Subcutaneous adipose tissue (tissue), 4 donors: ENCODE measurements around the gene OCA2. TPM values are rescaled to one million over a fixed set of nuclear protein-coding genes. Genes with fewer than 3 reads are reported as not detected.

Experiments
- total RNA-seq, 4 donors: library from RNA; depleted of rRNA; stranded (reverse); fragments of >200 nt; gene quantifications; one replicate each; pipeline ENCODE4 v1.1.0, GENCODE V29; 2016
- TF ChIP-seq, protein P1 (sequence below): fragments of 450-650 bp; IDR thresholded peaks from one replicate; pipeline ENCODE4 v1.5.1; 2016; ENCODE audit warnings: low read depth, mild to moderate bottlenecking, control low read depth, antibody characterized with exemption, moderate library complexity

Gene OCA2
- total RNA-seq, 4 donors from 2014 or later: 1.1 TPM; not detected in 3

DNA sequence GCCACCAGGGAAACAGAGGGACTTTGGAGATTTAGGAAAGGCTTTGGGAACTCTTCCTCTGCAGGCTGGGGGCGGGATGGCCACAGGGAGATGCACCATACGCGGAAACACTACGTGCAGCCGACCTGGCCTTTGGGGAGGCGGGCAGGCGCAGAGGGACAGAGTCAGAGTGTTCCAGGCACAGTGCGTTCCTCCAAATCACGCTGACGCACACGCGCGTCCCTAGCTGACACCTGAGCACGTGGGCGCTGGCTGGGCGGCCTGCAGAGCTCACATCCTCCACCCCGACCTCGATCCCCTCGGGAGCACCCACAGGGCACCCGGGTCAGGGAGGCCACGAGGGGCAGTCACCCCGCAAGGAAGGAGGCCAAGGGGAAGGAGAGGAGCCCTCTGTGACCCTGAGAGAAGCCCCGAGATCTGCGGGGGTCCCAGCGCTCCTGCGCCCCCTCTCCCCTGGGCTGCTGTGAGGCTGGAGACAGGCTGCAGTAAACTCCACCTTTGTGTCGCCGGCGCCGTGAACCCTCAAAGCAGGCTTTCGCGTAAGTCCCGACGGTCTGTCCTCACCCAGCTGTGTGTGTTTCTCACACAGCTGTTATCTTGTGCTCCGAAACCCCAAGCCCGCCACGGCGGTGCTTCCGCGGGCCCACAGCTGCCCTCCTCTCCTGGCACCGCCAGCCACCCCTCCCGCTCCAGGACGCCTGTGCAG, 196.3 kb downstream of the OCA2 start:
- TF ChIP-seq, protein P1, sequence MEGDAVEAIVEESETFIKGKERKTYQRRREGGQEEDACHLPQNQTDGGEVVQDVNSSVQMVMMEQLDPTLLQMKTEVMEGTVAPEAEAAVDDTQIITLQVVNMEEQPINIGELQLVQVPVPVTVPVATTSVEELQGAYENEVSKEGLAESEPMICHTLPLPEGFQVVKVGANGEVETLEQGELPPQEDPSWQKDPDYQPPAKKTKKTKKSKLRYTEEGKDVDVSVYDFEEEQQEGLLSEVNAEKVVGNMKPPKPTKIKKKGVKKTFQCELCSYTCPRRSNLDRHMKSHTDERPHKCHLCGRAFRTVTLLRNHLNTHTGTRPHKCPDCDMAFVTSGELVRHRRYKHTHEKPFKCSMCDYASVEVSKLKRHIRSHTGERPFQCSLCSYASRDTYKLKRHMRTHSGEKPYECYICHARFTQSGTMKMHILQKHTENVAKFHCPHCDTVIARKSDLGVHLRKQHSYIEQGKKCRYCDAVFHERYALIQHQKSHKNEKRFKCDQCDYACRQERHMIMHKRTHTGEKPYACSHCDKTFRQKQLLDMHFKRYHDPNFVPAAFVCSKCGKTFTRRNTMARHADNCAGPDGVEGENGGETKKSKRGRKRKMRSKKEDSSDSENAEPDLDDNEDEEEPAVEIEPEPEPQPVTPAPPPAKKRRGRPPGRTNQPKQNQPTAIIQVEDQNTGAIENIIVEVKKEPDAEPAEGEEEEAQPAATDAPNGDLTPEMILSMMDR: no peak

DNA sequence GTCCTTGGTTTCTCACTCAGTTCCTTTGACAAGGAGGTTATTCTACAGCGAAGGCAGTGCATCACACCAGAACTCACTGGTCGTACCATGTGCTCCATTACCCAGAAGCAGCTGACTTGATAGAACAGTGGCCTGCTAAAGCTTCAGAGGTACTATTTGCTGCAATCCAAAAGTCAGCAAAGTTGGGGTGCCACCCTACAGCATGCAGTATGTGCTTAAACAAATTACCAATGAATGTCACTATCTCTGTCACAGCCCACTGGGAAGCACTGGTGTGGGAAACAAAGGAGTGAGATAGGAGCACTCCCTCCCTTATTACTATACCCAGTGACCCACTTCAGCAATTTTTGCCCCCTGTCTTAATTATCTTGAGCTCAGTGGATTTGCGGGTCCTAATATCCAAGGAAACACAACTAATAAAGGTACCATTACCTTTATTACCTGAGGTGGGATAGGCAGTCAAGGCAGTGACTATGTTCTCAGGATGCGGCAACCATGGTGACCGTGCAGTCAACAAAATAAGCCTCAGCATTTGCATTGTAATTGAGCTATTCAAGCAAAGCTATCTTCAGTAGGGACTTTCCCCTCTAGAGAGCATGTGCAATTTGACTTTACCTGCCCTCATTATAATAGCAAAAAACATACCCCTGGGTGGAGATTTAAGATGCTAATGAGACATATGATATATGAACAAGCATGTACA, 199.4 kb downstream of the OCA2 start:
- TF ChIP-seq, protein P1: no peak

DNA sequence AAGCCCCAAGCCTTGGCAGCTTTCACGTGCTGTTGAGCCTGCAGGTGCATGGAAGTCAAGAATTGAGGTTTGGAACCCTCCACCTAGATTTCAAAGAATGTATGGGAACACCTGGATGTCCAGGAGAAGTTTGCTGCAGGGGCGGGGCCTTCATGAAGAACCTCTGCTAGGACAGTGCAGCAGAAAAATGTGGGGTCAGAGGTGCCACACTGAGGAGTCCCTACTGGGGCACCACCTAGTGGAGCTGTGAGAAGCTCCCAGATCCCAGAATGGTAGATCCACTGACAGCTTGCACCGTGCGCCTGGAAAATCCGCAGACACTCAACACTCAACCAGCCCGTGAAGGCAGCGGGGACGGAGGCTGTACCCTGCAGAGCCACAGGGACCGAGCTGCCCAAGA, 201.6 kb downstream of the OCA2 start:
- TF ChIP-seq, protein P1: no peak

DNA sequence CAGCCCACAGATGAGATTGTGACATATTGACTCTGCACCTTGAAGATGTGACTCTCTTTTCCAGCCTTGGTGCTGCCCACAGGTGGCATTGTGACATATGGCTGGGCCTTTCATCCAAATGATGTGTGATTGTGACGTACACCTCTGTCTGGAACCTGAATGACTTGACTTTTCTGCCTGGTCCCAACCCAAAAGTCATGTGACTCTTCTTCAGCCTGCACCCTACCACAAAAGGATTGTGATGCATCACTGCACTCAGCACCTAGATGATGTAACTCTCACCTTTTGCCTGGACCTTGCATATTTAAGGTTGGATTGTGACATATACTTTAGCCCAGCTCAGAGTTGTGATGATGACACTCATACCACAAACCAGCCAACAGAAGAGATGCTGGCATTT, 204.5 kb downstream of the OCA2 start:
- TF ChIP-seq, protein P1: no peak

DNA sequence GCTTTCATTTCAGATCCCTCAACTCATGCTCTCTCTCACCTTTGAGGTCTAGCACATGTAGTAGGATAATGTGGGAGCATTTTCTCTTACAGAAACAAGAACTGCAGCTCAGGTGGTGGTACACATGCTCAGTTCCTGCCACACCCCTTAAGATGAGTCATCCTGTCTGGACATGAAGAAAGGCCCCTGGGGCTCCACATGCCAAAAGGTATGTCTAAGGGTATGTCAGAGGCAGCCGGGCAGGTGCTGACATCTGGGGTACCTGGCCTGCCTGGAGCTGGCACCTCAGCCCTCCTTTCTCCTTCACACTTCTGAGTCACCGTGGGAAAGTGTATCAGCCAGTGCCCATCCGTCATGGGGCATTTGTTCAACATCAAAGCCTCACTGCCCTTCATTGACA, 209.9 kb downstream of the OCA2 start:
- TF ChIP-seq, protein P1: no peak

DNA sequence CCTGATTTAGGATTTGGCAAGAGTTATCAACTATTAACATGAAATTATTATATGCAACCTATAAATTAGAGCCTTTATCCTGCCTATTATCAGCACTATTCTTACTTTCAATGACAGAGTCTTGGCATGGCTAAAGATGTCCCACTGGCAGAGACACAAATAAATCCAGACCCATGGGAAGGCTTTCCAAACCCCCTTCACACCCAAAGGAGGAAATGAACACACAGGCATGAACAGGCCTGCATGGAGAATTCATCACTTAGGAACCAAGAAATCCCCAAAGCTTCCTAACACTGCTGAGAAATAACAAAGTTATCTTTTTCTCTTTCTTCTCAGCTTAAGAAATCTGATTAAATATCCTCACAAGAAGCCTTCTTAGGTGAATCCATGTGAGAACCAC, 213.9 kb downstream of the OCA2 start:
- TF ChIP-seq, protein P1: no peak

DNA sequence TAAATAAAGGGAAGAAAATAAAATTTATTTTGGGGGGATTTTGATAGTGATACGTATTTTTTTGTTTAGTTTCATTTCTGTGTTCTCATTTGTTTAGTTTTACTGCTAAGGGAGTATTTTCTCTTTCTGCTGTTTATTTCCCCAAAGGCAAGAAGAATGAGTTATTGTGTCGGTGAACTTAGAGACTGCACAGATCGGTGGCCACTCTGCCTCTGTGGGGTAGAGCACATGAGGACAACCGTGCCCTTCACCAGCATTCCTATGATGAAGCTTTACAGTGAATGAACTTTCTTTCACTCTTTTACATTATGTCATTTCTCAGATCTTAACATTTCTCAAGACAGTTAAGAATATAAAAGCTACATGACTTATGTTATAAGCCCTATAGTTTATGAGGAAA, 214.4 kb downstream of the OCA2 start:
- TF ChIP-seq, protein P1: no peak
